Kidney epithelial cell (primary cell): ENCODE data around the gene NDUFS2. TPM values are rescaled to one million over a fixed set of nuclear protein-coding genes. Genes with fewer than 3 reads are reported as not detected.
A peak's percentile ranks its signal among the peaks of the same experiment; 100 is the strongest.
"Not testable (repeated sequence)": the region's sequence is repeated elsewhere in the genome, so short reads cannot be mapped to it uniquely, and the experiment has no call there.

Source experiments
- DNase-seq: peaks from one replicate; pipeline ENCODE4 v3.0.0-alpha.2; 2010; ENCODE audit warnings: low read depth
- H3K27me3 ChIP-seq: 2 replicates; pipeline ENCODE4 v1.6.0; 2011; ENCODE audit warnings: low read length; ENCODE audit not compliant: control insufficient read depth, insufficient read depth
- H3K36me3 ChIP-seq: 2 replicates; pipeline ENCODE4 v1.5.1; 2011; ENCODE audit warnings: low read length; ENCODE audit not compliant: control insufficient read depth, insufficient read depth
- H3K4me3 ChIP-seq: 2 replicates; pipeline ENCODE4 v1.5.1; 2011; ENCODE audit warnings: low read depth, mild to moderate bottlenecking, control low read depth, low read length
- total RNA-seq: library from RNA; depleted of rRNA; stranded (reverse); fragments of >200 nt; gene quantifications from 2 replicates; pipeline ENCODE4 v1.2.3, GENCODE V29; 2015
- TF ChIP-seq, protein P1 (sequence below): IDR thresholded peaks from 2 replicates; pipeline ENCODE4 v1.5.1; 2011; ENCODE audit warnings: mild to moderate bottlenecking, moderate library complexity, low read length, control low read depth, inconsistent platforms; ENCODE audit not compliant: insufficient read depth, poor library complexity, severe bottlenecking

The NDUFS2 gene
- total RNA-seq, 1 donor from 2014 or later: 96.9 TPM

DNA sequence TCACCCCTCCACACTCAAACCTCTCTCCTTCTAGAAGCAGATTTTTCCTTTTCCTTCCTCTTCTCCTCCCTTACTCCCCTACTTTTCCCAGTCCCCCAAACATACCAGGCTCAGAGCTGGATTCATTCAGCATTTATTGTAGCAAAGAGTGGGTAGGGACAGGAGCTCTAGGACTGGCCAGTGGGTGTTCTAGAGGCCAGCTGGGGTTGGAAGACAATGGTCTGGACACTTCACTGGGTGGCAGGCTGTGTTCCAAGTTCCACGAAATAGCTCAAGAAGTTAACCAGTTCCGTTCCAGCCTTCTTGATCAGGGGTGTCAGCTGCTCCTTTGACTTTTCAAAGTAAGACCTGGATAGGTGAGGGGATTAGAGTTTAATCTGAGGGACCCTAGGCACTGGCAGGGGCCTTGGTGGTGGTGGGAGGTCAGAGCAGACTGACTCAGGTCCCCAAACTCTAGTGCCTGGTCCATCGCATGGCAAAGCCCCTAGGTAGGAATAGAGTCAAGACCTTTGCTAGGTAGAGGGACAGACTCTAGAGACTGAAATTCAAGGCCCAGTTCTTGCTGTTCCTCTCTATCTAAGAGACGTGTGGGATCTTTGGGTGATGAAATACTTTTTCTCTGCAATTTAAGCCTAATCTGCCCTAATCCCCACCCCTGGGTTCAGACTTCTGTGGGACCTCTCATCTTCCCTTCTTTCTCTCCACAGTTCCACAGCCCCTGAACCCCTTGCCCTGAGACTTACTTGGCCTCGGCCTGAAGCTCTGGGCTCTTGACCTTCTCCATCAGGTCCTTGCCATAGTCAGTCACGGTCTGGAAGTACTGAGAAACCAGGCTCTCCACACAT, 20.2 kb downstream of the NDUFS2 start:
- no peak for DNase-seq
- TF ChIP-seq, protein P1, sequence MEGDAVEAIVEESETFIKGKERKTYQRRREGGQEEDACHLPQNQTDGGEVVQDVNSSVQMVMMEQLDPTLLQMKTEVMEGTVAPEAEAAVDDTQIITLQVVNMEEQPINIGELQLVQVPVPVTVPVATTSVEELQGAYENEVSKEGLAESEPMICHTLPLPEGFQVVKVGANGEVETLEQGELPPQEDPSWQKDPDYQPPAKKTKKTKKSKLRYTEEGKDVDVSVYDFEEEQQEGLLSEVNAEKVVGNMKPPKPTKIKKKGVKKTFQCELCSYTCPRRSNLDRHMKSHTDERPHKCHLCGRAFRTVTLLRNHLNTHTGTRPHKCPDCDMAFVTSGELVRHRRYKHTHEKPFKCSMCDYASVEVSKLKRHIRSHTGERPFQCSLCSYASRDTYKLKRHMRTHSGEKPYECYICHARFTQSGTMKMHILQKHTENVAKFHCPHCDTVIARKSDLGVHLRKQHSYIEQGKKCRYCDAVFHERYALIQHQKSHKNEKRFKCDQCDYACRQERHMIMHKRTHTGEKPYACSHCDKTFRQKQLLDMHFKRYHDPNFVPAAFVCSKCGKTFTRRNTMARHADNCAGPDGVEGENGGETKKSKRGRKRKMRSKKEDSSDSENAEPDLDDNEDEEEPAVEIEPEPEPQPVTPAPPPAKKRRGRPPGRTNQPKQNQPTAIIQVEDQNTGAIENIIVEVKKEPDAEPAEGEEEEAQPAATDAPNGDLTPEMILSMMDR: no peak
- no peaks in the 10 kb centered on the region for H3K27me3 ChIP-seq
- no peaks in the 10 kb centered on the region for H3K36me3 ChIP-seq
- H3K4me3 ChIP-seq: no peak overlapping the region

DNA sequence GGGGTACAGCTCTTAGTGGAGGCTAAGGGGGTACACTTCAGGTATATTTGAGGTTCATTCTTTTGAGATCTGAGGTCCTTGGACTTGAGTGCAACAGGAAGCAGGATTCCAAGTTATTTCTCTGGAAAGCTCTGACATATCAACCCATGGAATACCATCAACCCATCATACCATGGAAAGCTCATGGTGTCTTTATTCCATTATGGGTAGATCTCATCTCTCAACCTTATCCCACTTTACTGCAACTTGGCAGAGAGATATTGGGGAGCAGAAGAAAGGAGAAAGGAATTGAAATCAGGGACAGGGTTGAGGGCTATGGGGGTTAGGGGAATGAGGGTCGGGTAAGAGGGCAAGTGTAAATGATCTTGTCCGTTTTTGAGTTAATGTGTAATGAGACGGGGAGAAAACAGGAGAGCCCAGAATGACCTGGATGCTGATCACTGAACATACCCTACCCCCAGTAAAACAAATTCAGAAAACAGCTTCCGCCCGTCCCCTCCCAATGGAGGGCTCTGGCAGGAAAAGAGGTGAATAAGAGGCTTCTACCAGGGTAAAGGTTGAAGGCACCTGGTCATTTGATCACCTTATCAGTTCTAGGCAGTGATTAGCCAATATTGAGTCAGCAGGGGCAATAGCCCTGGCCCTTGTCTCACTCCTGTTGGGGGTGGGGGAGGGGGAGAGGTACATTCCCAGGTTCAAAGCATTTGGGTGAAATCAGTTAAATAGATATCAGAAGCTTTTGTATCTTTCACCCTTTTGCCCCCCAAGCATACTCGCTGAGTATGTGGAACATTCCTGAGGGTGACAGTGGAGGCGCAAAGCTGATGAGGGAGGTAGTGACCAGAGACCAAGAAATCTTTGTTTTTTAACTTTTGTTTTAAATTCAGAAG, 21.9 kb downstream of the NDUFS2 start:
- H3K4me3 ChIP-seq: no peak overlapping the region
- H3K36me3 ChIP-seq: no peaks in the 10 kb centered on the region
- no peak for DNase-seq
- TF ChIP-seq, protein P1: no peak
- no peaks in the 10 kb centered on the region for H3K27me3 ChIP-seq

DNA sequence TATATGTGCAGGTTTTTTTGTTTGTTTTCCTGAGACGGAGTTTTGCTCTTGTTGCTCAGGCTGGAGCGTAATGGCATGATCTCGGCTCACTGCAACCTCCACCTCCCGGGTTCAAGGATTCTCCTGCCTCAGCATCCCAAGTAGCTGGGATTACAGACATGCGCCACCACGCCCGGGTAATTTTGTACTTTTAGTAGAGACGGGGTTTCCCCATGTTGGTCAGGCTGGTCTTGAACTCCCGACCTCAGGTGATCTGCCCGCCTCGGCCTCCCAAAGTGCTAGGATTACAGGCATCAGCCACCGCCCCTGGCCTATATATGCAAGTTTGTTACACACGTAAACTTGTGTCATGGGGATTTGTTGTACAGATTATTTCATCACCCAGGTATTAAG, 22.5 kb downstream of the NDUFS2 start:
- not testable (repeated sequence) for H3K36me3 ChIP-seq, DNase-seq, H3K27me3 ChIP-seq, H3K4me3 ChIP-seq

DNA sequence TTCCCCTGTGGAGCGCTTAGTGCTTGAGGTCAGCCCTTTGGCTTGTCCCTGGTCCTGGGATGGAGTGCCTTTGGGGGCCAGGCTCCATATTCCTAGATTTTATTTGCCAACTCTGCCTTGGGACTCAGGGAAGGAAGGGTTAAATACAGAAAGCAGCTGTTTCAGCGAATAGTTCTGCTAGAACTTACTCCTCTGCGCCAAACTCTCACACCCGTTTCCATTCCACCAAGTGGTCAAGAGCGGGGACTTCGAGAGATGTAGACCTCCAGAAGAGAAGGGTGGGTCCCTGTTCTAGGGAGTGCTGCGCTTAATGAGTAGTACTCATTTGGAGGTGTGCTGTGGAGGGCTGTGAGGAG, 23.0 kb downstream of the NDUFS2 start:
- TF ChIP-seq, protein P1: no peak
- H3K27me3 ChIP-seq: no peaks in the 10 kb centered on the region
- H3K4me3 ChIP-seq: no peak overlapping the region
- no peak for DNase-seq
- H3K36me3 ChIP-seq: no peaks in the 10 kb centered on the region

DNA sequence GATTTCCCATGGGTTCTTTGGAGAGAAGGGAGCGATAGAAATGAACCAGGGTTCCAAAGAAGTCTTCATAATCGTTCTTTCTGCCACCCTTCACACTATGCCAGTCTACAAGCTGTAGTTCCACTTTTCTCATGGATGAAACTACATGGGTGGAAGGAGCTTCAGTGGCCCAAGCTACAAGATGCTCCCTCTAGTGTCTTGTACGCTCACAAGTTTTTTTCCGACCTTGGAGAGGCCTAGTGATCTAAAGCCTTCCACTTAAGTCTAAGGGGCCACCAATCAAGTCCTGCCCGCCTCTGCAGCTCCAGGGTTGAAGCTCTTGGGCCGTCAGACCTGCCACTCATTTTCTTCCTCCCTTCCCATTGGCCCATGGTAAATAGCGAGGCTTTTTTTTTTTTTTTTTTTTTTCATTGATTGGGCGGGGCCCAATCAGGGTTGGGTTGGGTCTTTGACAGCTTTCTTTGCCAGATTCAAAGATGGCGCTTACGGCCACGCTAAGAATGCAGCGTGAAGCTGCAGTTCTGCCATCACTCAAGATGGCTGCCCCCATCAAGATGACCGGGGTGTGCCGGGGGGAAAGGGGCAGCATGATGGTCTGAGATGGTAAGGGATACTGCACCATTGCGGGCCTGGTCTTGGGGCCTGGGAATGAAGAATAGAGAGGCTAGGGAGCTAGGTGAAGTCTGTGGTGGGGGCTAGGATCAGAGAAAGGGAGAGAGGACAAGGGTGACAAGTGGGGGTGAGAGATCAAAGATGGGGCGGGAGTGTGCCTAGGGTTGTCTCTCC, 23.6 kb downstream of the NDUFS2 start, which contains the start of gene TOMM40L:
TOMM40L (plus strand) TSS at position 527 of the 786 bp plus-strand sequence. CDS start 430 bp downstream, outside the sequence.
- Histone ChIP-seq H3K36me3 (no peaks in the 10 kb centered on the region), H3K4me3 (peak within 1 kb of the TSS; percentile 90), H3K27me3 (no peaks in the 10 kb centered on the region)
- TF ChIP-seq, protein P1: peak; percentile 46
- DNase-seq: peak; percentile 99

DNA sequence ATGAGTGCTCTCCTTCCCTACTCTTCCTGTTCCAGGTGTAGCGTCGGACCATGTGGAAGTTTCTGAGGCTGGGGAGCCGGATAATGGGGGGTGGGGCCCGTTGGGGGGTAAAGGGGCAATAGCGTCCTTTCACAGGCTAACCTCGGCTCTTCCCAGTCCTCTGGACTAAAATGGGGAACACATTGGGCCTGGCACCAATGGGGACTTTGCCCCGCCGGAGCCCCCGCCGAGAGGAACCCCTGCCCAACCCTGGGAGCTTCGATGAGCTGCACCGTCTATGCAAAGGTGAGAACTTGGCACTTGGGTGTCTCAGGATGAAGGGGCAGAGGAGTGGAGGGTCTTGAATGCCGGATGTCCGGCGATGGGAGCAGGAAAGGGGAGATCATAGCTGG, 24.1 kb downstream of the NDUFS2 start:
- no peaks in the 10 kb centered on the region for H3K36me3 ChIP-seq
- TF ChIP-seq, protein P1: no peak
- H3K27me3 ChIP-seq: no peaks in the 10 kb centered on the region
- peak overlapping the region; percentile 90 for H3K4me3 ChIP-seq
- no peak for DNase-seq
